Measurements from ENCODE around the gene MYH16. TPM values are rescaled to one million over a fixed set of nuclear protein-coding genes. Genes with fewer than 3 reads are reported as not detected.

Gene MYH16
- total and polyA plus RNA-seq, 2 experiments from 2014 or later = not detected

DNA sequence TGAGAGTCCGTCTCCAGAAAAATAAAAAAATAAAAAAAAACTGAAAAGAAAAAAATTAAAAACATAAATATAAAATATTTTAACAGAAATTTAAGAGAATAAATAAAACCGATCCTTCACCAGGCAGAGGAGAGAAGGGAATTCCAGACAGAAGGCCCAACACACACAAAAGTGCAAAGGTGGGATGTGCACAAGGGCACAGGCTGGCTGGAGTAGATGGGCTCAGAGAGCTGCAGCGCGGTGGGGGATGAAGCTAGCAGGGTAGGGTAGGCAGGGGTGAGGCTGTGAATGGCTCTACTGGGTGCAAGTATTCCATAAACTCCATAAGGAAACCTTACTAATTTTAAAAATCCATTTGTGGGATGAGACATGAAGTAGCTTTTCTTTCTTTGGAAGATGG is 37.4 kb downstream of the MYH16 start:
- DNase-seq (ENCODE audit: low spot score) = no peak

GRCh38 chr7:99311702-99312101 is 39.1 kb downstream of the MYH16 start:
- no peak for ATAC-seq

More for the DNA sequence above, 37.4 kb downstream of the MYH16 start:
- H3K79me2 ChIP-seq (replicated peaks; ENCODE audit: insufficient read depth) = no peaks in the 10 kb centered on the region
- H2AFZ ChIP-seq = no peak overlapping the region
- no peaks in the 10 kb centered on the region for H3K36me3 ChIP-seq (ENCODE audit: insufficient read depth)
- H3K27me3 ChIP-seq (ENCODE audit: insufficient read depth) = no peaks in the 10 kb centered on the region
- Mint-ChIP-seq H3K4me1 (no peaks in the 10 kb centered on the region), H3K36me3 (ENCODE audit: low read depth) (peaks cover 4% of the 10 kb centered on the region; the same call in 2 of the 3 replicates), H3K27me3 (ENCODE audit: insufficient read depth, low read depth, poor library complexity) (peaks cover 6% of the 10 kb centered on the region), H3K27ac (no peak overlapping the region), H3K4me3 (no peak overlapping the region), H3K9me3 (peaks cover 4% of the 10 kb centered on the region; the same call in 2 of the 3 replicates)
- no peak overlapping the region for H3K4me2 ChIP-seq
- H3K9me2 ChIP-seq (ENCODE audit: insufficient read depth) = no peaks in the 10 kb centered on the region
- H3K4me1 ChIP-seq (ENCODE audit: insufficient read depth) = no peaks in the 10 kb centered on the region
- H3K4me3 ChIP-seq = no peak overlapping the region
- H3F3A ChIP-seq (replicated peaks; ENCODE audit: low read depth) = no peaks in the 10 kb centered on the region
- no peak for TF ChIP-seq STAT1 (IDR thresholded peaks at IDR 0.05; ENCODE audit: unreplicated experiment)
- TF ChIP-seq EZH2phosphoT487 (IDR thresholded peaks at IDR 0.05; ENCODE audit: unreplicated experiment) = no peak
- no peak for TF ChIP-seq ZNF114 (CRISPR knock-in tag; IDR thresholded peaks at IDR 0.05)
- TF ChIP-seq EZH2 (IDR thresholded peaks at IDR 0.05; ENCODE audit: low read depth, unreplicated experiment) = no peak
- no peak for TF ChIP-seq POLR2AphosphoS5 (IDR thresholded peaks at IDR 0.05; ENCODE audit: low read depth)
- no peak for ATAC-seq
- no peak overlapping the region for H3K27ac ChIP-seq (ENCODE audit: low read depth)
- H4K20me1 ChIP-seq (replicated peaks; ENCODE audit: insufficient read depth) = no peaks in the 10 kb centered on the region

More at GRCh38 chr7:99311702-99312101, 39.1 kb downstream of the MYH16 start:
- peaks cover 4% of the 10 kb centered on the region; the same call in 2 of the 3 replicates for H3K36me3 Mint-ChIP-seq (ENCODE audit: low read depth)
- H3K27ac Mint-ChIP-seq = no peak overlapping the region
- no peak for DNase-seq (ENCODE audit: low spot score)
- H3K4me3 Mint-ChIP-seq = no peak overlapping the region
- H3K79me2 ChIP-seq (replicated peaks; ENCODE audit: insufficient read depth) = no peaks in the 10 kb centered on the region
- H3K27ac ChIP-seq (ENCODE audit: low read depth) = no peak overlapping the region
- no peak overlapping the region for H3K4me3 ChIP-seq
- no peaks in the 10 kb centered on the region for H3K4me1 ChIP-seq (ENCODE audit: insufficient read depth)
- no peak overlapping the region for H3K4me2 ChIP-seq
- H4K20me1 ChIP-seq (replicated peaks; ENCODE audit: insufficient read depth) = no peaks in the 10 kb centered on the region
- H3K27me3 ChIP-seq (ENCODE audit: insufficient read depth) = no peaks in the 10 kb centered on the region
- no peak overlapping the region for H2AFZ ChIP-seq
- H3K36me3 ChIP-seq (ENCODE audit: insufficient read depth) = no peaks in the 10 kb centered on the region
- H3K9me3 Mint-ChIP-seq = peaks cover 4% of the 10 kb centered on the region; the same call in 2 of the 3 replicates
- no peaks in the 10 kb centered on the region for H3F3A ChIP-seq (replicated peaks; ENCODE audit: low read depth)
- H3K27me3 Mint-ChIP-seq (ENCODE audit: insufficient read depth, low read depth, poor library complexity) = peaks cover 6% of the 10 kb centered on the region
- TF ChIP-seq ZNF331 (CRISPR knock-in tag; IDR thresholded peaks at IDR 0.05; ENCODE audit: low read depth) = no peak
- no peak for TF ChIP-seq EZH2 (IDR thresholded peaks at IDR 0.05; ENCODE audit: low read depth, unreplicated experiment)
- no peak for TF ChIP-seq ZNF114 (CRISPR knock-in tag; IDR thresholded peaks at IDR 0.05)
- TF ChIP-seq EZH2phosphoT487 (IDR thresholded peaks at IDR 0.05; ENCODE audit: unreplicated experiment) = no peak
- no peak for TF ChIP-seq STAT1 (IDR thresholded peaks at IDR 0.05; ENCODE audit: unreplicated experiment)
- TF ChIP-seq, protein P1, sequence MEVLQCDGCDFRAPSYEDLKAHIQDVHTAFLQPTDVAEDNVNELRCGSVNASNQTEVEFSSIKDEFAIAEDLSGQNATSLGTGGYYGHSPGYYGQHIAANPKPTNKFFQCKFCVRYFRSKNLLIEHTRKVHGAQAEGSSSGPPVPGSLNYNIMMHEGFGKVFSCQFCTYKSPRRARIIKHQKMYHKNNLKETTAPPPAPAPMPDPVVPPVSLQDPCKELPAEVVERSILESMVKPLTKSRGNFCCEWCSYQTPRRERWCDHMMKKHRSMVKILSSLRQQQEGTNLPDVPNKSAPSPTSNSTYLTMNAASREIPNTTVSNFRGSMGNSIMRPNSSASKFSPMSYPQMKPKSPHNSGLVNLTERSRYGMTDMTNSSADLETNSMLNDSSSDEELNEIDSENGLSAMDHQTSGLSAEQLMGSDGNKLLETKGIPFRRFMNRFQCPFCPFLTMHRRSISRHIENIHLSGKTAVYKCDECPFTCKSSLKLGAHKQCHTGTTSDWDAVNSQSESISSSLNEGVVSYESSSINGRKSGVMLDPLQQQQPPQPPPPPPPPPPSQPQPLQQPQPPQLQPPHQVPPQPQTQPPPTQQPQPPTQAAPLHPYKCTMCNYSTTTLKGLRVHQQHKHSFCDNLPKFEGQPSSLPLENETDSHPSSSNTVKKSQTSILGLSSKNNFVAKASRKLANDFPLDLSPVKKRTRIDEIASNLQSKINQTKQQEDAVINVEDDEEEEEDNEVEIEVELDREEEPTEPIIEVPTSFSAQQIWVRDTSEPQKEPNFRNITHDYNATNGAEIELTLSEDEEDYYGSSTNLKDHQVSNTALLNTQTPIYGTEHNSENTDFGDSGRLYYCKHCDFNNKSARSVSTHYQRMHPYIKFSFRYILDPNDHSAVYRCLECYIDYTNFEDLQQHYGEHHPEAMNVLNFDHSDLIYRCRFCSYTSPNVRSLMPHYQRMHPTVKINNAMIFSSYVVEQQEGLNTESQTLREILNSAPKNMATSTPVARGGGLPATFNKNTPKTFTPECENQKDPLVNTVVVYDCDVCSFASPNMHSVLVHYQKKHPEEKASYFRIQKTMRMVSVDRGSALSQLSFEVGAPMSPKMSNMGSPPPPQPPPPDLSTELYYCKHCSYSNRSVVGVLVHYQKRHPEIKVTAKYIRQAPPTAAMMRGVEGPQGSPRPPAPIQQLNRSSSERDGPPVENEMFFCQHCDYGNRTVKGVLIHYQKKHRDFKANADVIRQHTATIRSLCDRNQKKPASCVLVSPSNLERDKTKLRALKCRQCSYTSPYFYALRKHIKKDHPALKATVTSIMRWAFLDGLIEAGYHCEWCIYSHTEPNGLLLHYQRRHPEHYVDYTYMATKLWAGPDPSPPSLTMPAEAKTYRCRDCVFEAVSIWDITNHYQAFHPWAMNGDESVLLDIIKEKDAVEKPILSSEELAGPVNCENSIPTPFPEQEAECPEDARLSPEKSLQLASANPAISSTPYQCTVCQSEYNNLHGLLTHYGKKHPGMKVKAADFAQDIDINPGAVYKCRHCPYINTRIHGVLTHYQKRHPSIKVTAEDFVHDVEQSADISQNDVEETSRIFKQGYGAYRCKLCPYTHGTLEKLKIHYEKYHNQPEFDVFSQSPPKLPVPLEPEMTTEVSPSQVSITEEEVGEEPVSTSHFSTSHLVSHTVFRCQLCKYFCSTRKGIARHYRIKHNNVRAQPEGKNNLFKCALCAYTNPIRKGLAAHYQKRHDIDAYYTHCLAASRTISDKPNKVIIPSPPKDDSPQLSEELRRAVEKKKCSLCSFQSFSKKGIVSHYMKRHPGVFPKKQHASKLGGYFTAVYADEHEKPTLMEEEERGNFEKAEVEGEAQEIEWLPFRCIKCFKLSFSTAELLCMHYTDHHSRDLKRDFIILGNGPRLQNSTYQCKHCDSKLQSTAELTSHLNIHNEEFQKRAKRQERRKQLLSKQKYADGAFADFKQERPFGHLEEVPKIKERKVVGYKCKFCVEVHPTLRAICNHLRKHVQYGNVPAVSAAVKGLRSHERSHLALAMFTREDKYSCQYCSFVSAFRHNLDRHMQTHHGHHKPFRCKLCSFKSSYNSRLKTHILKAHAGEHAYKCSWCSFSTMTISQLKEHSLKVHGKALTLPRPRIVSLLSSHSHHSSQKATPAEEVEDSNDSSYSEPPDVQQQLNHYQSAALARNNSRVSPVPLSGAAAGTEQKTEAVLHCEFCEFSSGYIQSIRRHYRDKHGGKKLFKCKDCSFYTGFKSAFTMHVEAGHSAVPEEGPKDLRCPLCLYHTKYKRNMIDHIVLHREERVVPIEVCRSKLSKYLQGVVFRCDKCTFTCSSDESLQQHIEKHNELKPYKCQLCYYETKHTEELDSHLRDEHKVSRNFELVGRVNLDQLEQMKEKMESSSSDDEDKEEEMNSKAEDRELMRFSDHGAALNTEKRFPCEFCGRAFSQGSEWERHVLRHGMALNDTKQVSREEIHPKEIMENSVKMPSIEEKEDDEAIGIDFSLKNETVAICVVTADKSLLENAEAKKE (CRISPR knock-in tag; IDR thresholded peaks at IDR 0.05) = no peak
- no peak for TF ChIP-seq POLR2AphosphoS5 (IDR thresholded peaks at IDR 0.05; ENCODE audit: low read depth)
- no peaks in the 10 kb centered on the region for H3K9me2 ChIP-seq (ENCODE audit: insufficient read depth)
- no peaks in the 10 kb centered on the region for H3K4me1 Mint-ChIP-seq
